ENCODE data around the gene CDX1. TPM values are rescaled to one million over a fixed set of nuclear protein-coding genes. Genes with fewer than 3 reads are reported as not detected.

Gene CDX1
- total and polyA plus RNA-seq, 2 experiments from 2014 or later = 43.3 to 54.6 TPM

GRCh38 chr5:150131978-150132694 lies 34.4 kb upstream of the CDX1 start:
- Histone ChIP-seq H4K20me1 (ENCODE audit: insufficient read depth, poor library complexity, severe bottlenecking) (no peaks in the 10 kb centered on the region), H3K27me3 (no peaks in the 10 kb centered on the region), H3K36me3 (replicated peaks; ENCODE audit: insufficient read depth, low read depth) (no peaks in the 10 kb centered on the region), H3K4me2 (no peak overlapping the region), H2AFZ (no peak overlapping the region), H3K27ac (no peak overlapping the region), H3K9me3 (ENCODE audit: low read depth) (no peaks in the 10 kb centered on the region), H3K79me2 (no peaks in the 10 kb centered on the region), H3K4me1 (ENCODE audit: insufficient read depth) (peaks cover 11% of the 10 kb centered on the region), H3K9me2 (replicated peaks; ENCODE audit: insufficient read depth) (no peaks in the 10 kb centered on the region), H3K4me3 (no peak overlapping the region)
- WGBS (ENCODE audit: low lambda C conversion rate, missing lambda C conversion rate) = 77% methylated on average over 12 of the region's 12 CpGs
- DNase-seq (ENCODE audit: low spot score) = no peak
- TF ChIP-seq, protein P1, sequence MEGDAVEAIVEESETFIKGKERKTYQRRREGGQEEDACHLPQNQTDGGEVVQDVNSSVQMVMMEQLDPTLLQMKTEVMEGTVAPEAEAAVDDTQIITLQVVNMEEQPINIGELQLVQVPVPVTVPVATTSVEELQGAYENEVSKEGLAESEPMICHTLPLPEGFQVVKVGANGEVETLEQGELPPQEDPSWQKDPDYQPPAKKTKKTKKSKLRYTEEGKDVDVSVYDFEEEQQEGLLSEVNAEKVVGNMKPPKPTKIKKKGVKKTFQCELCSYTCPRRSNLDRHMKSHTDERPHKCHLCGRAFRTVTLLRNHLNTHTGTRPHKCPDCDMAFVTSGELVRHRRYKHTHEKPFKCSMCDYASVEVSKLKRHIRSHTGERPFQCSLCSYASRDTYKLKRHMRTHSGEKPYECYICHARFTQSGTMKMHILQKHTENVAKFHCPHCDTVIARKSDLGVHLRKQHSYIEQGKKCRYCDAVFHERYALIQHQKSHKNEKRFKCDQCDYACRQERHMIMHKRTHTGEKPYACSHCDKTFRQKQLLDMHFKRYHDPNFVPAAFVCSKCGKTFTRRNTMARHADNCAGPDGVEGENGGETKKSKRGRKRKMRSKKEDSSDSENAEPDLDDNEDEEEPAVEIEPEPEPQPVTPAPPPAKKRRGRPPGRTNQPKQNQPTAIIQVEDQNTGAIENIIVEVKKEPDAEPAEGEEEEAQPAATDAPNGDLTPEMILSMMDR (IDR thresholded peaks at IDR 0.05; ENCODE audit: poor library complexity) = no peak
- TF ChIP-seq EZH2phosphoT487 (IDR thresholded peaks at IDR 0.05; ENCODE audit: low read depth, severe bottlenecking, unreplicated experiment) (no peak), EZH2 (IDR thresholded peaks at IDR 0.05; ENCODE audit: borderline replicate concordance) (no peak)

GRCh38 chr5:150132740-150133139 lies 33.8 kb upstream of the CDX1 start:
- no peaks in the 10 kb centered on the region for H3K9me2 ChIP-seq (replicated peaks; ENCODE audit: insufficient read depth)
- H3K79me2 ChIP-seq = peaks cover 2% of the 10 kb centered on the region
- H3K36me3 ChIP-seq (replicated peaks; ENCODE audit: insufficient read depth, low read depth) = no peaks in the 10 kb centered on the region
- no peak overlapping the region for H3K4me2 ChIP-seq
- no peak overlapping the region for H3K4me3 ChIP-seq
- TF ChIP-seq EZH2phosphoT487 (IDR thresholded peaks at IDR 0.05; ENCODE audit: low read depth, severe bottlenecking, unreplicated experiment) (no peak), EZH2 (IDR thresholded peaks at IDR 0.05; ENCODE audit: borderline replicate concordance) (no peak)
- TF ChIP-seq, protein P1 (IDR thresholded peaks at IDR 0.05; ENCODE audit: poor library complexity) = no peak
- no peak for DNase-seq (ENCODE audit: low spot score)
- H3K27me3 ChIP-seq = no peaks in the 10 kb centered on the region
- no peak overlapping the region for H2AFZ ChIP-seq
- no peak overlapping the region for H3K27ac ChIP-seq
- peaks cover 17% of the 10 kb centered on the region for H3K4me1 ChIP-seq (ENCODE audit: insufficient read depth)
- H3K9me3 ChIP-seq (ENCODE audit: low read depth) = no peaks in the 10 kb centered on the region
- WGBS (ENCODE audit: low lambda C conversion rate, missing lambda C conversion rate) = 96% methylated on average over 22 of the region's 22 CpGs
- no peaks in the 10 kb centered on the region for H4K20me1 ChIP-seq (ENCODE audit: insufficient read depth, poor library complexity, severe bottlenecking)

DNA sequence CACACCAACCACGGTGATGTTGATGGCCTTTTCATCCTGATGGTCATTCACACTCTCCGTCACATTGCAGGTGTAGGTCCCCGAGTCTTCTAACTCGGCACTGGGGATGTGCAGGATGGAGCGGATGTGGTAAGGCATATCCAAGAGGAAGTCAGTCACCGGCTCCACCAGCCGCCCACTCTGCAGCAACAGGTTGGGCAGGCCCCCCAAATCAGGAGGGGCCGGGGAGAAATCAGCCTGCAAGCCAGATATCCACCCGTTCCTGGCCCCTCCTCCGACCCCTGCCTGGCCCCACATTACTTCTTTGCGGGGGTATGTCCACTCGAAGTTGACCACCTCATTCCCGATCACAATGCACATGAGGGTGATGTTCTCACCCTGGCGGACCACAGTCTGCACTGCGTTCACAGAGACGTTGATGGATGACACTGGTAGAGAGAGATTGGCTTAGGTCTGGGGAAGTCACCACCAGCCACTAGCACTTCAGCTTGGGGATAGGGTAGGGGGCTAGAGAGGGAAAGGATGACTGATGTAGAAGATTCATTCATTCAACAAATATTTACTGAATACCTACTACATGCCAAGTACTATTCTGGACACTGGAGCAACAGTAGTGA lies 32.9 kb upstream of the CDX1 start:
- Histone ChIP-seq H3K27ac (no peak overlapping the region), H3K27me3 (no peaks in the 10 kb centered on the region), H4K20me1 (ENCODE audit: insufficient read depth, poor library complexity, severe bottlenecking) (no peaks in the 10 kb centered on the region), H3K4me3 (no peak overlapping the region), H2AFZ (no peak overlapping the region), H3K9me3 (ENCODE audit: low read depth) (no peaks in the 10 kb centered on the region), H3K4me1 (ENCODE audit: insufficient read depth) (peaks cover 26% of the 10 kb centered on the region), H3K79me2 (peaks cover 8% of the 10 kb centered on the region), H3K9me2 (replicated peaks; ENCODE audit: insufficient read depth) (no peaks in the 10 kb centered on the region), H3K4me2 (no peak overlapping the region), H3K36me3 (replicated peaks; ENCODE audit: insufficient read depth, low read depth) (no peaks in the 10 kb centered on the region)
- WGBS (ENCODE audit: low lambda C conversion rate, missing lambda C conversion rate) = 87% methylated on average over 16 of the region's 16 CpGs
- no peak for TF ChIP-seq EZH2 (IDR thresholded peaks at IDR 0.05; ENCODE audit: borderline replicate concordance)
- TF ChIP-seq EZH2phosphoT487 (IDR thresholded peaks at IDR 0.05; ENCODE audit: low read depth, severe bottlenecking, unreplicated experiment) = no peak
- DNase-seq (ENCODE audit: low spot score) = no peak

- no peak for DNase-seq (ENCODE audit: low spot score)
- peaks cover 32% of the 10 kb centered on the region for H3K4me1 ChIP-seq (ENCODE audit: insufficient read depth)
- TF ChIP-seq, protein P1 (IDR thresholded peaks at IDR 0.05; ENCODE audit: poor library complexity) = no peak
- no peak for TF ChIP-seq EZH2phosphoT487 (IDR thresholded peaks at IDR 0.05; ENCODE audit: low read depth, severe bottlenecking, unreplicated experiment)
- no peak for TF ChIP-seq EZH2 (IDR thresholded peaks at IDR 0.05; ENCODE audit: borderline replicate concordance)
- H3K4me3 ChIP-seq = no peak overlapping the region
- H3K27ac ChIP-seq = no peak overlapping the region
- WGBS (ENCODE audit: low lambda C conversion rate, missing lambda C conversion rate) = 73% methylated on average over 7 of the region's 7 CpGs
- no peak overlapping the region for H3K4me2 ChIP-seq
- no peaks in the 10 kb centered on the region for H3K9me3 ChIP-seq (ENCODE audit: low read depth)
- H3K36me3 ChIP-seq (replicated peaks; ENCODE audit: insufficient read depth, low read depth) = no peaks in the 10 kb centered on the region
- peaks cover 8% of the 10 kb centered on the region for H3K79me2 ChIP-seq
- H3K9me2 ChIP-seq (replicated peaks; ENCODE audit: insufficient read depth) = no peaks in the 10 kb centered on the region
- no peaks in the 10 kb centered on the region for H3K27me3 ChIP-seq
- no peak overlapping the region for H2AFZ ChIP-seq
- H4K20me1 ChIP-seq (ENCODE audit: insufficient read depth, poor library complexity, severe bottlenecking) = no peaks in the 10 kb centered on the region
Measured at GRCh38 chr5:150134198-150134588, 32.4 kb upstream of the CDX1 start.

Data from hepatocyte (in vitro differentiated cells).